Activated naive CD8-positive, alpha-beta T cell treated with anti-CD3 and anti-CD28 coated beads, Interleukin-2, amount 50 U/mL, for 24 hours (primary cell): ENCODE results near the gene RAD9A.

Experiments used
- ATAC-seq: fragments of 150-1000 bp; cut with Tn5 transposase; one replicate; pipeline ENCODE4 v1.10.0; 2021
- DNase-seq: peaks from one replicate; pipeline ENCODE4 v3.0.0; 2021
- H3K27ac Mint-ChIP-seq: one replicate; pipeline ENCODE4 v1.8.0; 2021; ENCODE audit warnings: mild to moderate bottlenecking, mixed read lengths
- H3K27me3 Mint-ChIP-seq: one replicate; pipeline ENCODE4 v1.8.0; 2021; ENCODE audit warnings: mixed read lengths
- H3K36me3 Mint-ChIP-seq: one replicate; pipeline ENCODE4 v1.8.0; 2021; ENCODE audit warnings: low read depth, mixed read lengths
- H3K4me1 Mint-ChIP-seq: one replicate; pipeline ENCODE4 v1.8.0; 2021; ENCODE audit warnings: mixed read lengths
- H3K4me3 Mint-ChIP-seq: one replicate; pipeline ENCODE4 v1.8.0; 2021; ENCODE audit warnings: mild to moderate bottlenecking, moderate library complexity, mixed read lengths
- H3K9me3 Mint-ChIP-seq: one replicate; pipeline ENCODE4 v1.8.0; 2021; ENCODE audit warnings: mixed read lengths

The RAD9A gene

DNA sequence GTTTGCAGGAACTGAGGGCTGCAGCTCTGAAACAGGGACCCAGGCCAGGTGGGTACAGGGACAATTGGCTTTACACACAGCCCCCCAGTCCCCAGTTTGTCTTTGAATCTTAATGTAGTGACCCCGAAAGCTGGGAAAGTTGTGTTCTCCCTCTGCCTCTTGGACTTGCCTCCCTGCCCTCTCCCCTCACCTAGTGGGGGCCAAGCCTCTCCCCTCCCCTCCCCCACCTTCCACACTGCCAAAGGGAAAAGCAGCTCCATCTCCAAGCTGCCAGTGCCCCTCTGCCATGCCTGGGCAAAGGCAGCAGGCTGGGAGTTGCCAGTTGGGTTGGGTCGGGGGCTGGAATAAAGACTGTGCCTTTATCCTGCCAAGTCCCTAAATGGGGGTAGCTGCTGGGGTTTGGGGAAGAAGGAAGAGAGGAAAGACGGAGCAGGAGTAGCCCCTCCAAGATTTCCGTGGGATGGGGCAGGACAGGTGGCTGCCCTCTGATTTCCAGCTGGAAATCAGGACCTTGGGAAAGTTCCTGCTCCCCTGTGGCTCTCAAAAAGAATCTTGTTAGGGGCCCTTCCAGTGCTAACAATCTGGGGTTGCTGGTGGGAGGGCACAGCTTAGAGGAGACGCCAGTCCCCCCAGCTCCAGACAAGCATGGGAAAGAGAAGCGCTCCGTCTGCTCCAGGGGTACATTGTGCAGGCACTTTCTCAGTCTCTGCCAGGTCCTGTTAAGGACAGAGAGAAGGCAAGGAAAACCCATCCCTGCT lies 15.5 kb upstream of the RAD9A start:
- no peaks in the 10 kb centered on the region for H3K9me3 Mint-ChIP-seq
- H3K4me1 Mint-ChIP-seq = peaks cover 38% of the 10 kb centered on the region
- H3K27ac Mint-ChIP-seq = no peak overlapping the region
- no peak overlapping the region for H3K4me3 Mint-ChIP-seq
- H3K27me3 Mint-ChIP-seq = peaks cover 18% of the 10 kb centered on the region
- DNase-seq (no peak), ATAC-seq (no peak)
- no peaks in the 10 kb centered on the region for H3K36me3 Mint-ChIP-seq

DNA sequence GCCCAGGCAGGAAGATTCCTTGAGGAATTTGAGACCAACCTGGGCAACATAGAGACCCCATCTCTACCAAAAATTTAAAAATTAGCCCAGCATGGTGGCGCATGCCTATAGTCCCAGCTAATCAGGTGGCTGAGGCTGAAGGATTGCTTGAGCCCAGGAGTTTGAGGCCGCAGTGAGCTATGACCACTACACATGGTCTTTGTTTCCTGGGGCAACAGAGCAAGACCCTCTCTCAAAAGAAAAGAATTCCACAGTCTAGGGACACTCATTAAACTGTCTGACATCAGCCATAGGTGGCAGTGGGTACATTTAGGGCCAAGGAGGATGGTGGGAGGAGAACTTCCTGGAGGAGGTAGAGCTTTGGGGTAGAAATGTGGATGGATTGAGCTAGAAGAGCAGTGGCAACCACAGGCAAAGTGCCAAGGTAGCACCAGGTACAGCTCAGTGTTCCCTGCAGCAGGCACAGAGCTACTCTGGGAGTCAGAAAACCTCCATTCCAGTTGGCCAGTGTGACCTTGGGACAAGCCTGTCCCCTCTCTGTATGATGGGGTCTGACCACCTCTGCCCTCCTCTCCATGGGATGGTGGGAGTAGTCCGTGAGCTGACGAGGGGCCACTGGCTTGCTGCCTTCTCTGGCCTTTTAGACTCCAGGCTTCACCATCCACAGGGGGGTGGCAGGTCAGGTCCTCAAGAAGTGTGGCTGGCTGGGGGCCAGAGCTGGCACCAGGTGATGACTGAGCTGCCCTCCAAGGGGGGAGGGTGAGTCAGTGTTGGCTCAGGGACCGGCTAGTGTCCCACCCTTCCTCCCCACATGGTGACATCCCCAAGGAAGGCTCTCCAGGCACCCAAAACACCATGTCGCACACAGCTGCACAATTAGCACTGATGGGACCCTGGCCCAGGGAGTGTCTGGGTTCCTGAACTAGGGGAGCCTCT lies 14.6 kb upstream of the RAD9A start:
- no peak for ATAC-seq
- Mint-ChIP-seq H3K9me3 (no peaks in the 10 kb centered on the region), H3K4me1 (peaks cover 36% of the 10 kb centered on the region), H3K27ac (no peak overlapping the region), H3K27me3 (peaks cover 11% of the 10 kb centered on the region), H3K4me3 (no peak overlapping the region), H3K36me3 (no peaks in the 10 kb centered on the region)
- DNase-seq = no peak

DNA sequence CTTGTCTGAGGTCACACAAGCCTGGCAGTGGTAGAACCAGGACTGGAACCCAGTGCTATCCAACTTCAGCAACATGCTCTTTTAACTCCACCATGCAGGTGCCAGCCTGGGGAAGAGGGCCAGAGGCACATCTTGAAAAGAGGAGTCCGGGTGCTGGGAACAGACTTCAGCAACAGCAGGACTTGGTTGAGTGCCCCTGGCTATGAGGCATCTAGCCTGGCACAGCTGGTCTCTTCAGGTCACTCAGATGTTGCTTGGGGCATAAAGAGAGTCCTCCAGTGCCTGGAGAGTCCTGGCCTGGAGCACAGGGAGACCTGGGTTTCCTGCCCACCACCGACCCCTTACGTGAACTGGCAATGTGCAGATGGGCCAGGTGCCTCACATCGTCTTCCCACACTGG lies 13.2 kb upstream of the RAD9A start:
- Mint-ChIP-seq H3K4me1 (peaks cover 36% of the 10 kb centered on the region), H3K36me3 (no peaks in the 10 kb centered on the region), H3K9me3 (no peaks in the 10 kb centered on the region), H3K4me3 (no peak overlapping the region), H3K27ac (peak overlapping the region; percentile 35), H3K27me3 (peaks cover 11% of the 10 kb centered on the region)
- no peak for ATAC-seq
- no peak for DNase-seq

DNA sequence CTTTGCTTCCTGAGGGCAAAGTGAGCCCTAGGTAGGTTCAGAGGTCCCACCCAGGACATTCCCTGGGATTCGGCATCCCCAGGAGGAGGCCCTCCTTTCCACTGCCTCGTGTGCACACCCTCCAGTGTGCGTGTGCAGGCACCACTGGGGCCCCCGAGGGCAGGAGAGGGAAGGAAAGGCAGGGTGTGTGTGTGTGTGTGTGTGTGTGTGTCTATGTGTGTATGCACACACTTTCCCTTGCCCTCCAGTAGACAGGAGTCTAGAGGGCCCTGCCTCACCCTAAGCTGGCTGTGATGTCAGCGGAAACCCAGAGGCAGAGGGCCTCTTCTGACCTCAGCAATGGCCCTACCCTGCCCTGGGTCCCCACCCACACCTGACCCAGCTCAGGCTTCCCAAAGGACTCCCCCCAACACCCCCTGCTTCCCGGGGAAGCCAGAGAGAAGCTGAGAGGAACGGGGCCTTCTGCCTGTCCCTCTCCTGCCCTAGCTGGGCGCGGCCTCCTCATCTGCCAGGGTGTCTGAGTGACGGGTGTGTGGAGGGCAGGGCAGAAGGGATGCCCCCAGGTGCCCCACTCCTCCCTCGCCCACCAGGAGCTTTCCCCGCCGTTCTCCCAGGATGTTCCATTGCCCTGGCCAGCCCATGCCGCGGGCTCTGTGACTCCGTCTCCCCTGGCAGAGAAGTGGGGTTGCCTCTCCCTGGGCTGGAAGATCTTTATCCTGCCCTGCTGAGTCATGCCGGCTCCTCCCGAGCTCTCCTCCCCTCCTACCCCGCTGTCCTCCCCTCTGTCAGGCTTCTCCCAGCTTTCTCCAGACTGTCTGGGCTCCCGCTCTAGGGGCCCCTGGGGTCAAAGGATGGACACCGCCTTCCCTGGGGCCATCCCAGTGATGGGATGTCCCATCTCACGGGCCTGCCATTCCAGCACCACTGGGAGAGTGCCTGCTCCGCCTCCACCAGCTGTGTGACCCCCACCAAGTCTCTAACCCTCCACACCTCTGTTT lies 12.4 kb upstream of the RAD9A start:
- H3K4me1 Mint-ChIP-seq = peaks cover 30% of the 10 kb centered on the region
- no peaks in the 10 kb centered on the region for H3K36me3 Mint-ChIP-seq
- no peak overlapping the region for H3K4me3 Mint-ChIP-seq
- H3K27me3 Mint-ChIP-seq = peaks cover 5% of the 10 kb centered on the region
- peak; percentile 59 for ATAC-seq
- DNase-seq = no peak
- H3K27ac Mint-ChIP-seq = no peak overlapping the region
- no peaks in the 10 kb centered on the region for H3K9me3 Mint-ChIP-seq

DNA sequence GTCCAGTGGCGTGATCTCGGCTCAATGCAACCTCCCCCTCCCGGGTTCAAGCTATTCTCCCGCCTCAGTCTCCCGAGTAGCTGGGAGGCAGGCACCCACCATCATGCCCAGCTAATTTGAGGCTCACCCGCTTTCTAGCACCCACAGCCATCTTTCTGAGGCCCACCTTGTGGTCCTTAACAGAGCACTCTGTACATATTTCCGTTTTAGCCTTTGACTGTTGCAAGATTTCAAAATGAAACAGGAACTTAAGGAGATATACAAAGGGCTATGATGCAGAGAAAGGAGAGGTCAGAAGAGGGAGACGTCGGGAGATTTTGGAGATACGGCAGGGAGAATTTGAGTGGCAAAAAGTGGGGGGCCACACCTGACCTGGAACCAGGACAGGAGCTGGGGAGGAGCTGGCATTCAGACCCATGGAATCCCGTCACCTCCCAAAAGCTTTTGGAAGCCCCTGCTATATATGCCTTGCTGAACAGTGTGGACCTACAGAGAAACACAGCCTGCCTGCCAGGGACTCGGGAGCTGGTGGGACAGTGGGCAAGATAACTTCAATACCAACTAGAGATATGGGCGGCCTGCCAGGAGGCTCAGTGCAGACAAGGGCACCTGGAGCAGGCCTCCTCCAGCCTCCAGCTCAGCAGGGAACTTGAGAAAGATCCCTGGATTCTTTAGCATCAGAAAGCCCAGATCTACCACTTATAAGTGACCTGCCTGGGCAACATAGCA lies 10.4 kb upstream of the RAD9A start:
- no peak for ATAC-seq
- Mint-ChIP-seq H3K27me3 (peaks cover 2% of the 10 kb centered on the region), H3K9me3 (no peaks in the 10 kb centered on the region), H3K36me3 (no peaks in the 10 kb centered on the region), H3K27ac (peak overlapping the region; percentile 73), H3K4me1 (peaks cover 29% of the 10 kb centered on the region), H3K4me3 (peak overlapping the region; percentile 27)
- no peak for DNase-seq

DNA sequence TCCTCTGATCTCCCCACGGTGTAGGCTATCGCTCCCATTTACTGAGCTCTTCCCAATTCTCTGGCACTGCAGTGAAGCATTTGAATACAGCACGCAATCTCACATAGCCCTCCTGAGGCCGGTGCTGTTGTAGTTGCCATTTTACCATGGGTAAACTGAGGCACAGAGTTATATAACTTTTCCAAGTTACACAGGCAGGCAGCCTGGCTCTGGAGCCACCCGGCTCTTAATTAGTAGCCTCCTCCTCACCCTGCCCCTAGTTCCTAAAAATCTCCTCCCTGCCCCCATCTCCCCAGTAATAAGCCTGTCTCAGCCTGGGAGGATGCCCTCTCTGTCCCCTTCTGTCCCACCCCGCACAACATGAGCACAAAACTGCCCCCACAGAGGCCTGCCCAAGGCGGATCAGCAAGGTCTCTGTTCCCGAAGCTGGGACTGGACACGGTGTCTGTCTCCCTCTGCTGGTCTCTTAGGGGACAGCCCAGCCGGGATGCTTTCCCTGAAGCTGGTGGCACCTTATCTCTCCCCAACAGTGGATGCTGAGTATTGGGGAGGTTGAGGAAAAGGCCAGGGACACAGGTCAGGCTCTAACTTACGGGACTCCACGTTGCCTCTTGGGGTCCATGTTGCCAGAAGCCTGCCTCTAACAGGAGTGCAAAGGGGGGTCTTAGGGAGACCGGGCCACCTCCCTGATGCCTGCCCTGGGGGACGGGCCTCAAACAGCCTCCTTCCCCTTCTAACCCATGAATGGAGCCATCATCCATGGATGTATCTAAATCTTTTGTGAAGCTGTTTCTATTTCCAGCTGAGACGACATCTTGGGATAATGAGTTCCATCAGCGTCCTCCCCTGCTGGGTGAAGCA lies 9.3 kb upstream of the RAD9A start:
- peaks cover 2% of the 10 kb centered on the region for H3K27me3 Mint-ChIP-seq
- no peaks in the 10 kb centered on the region for H3K9me3 Mint-ChIP-seq
- ATAC-seq (peak; percentile 88), DNase-seq (peak; percentile 87)
- no peak overlapping the region for H3K4me3 Mint-ChIP-seq
- H3K36me3 Mint-ChIP-seq = no peaks in the 10 kb centered on the region
- H3K27ac Mint-ChIP-seq = peak overlapping the region; percentile 46
- H3K4me1 Mint-ChIP-seq = peaks cover 29% of the 10 kb centered on the region

DNA sequence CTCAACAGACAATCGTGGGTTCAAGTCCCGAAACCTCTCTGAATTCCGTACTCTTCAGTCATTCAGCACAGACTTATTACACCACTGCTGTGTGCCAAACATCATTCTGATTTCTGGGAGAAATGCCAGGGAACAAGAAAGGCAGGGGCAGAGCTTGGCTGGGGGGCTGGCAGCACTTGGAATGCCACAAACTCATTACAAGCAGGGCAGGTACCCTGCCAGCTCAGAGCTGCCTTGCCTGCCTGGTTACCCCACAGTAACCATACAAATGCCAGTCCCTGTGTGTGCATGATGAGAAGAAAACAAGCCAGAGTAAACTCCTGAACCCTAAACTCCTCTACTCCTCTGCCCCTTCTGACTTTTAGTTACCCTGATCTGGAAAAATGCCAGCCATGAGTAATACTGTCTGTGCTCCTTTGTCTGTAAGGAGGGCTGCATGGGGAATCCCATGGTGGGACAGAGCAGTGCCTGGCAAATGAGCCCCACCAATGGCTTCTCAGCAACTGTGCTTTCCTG lies 6.9 kb upstream of the RAD9A start:
- Mint-ChIP-seq H3K9me3 (no peaks in the 10 kb centered on the region), H3K36me3 (no peaks in the 10 kb centered on the region), H3K4me3 (no peak overlapping the region), H3K27ac (no peak overlapping the region), H3K4me1 (peaks cover 28% of the 10 kb centered on the region), H3K27me3 (peaks cover 2% of the 10 kb centered on the region)
- ATAC-seq = peak; percentile 38
- no peak for DNase-seq

DNA sequence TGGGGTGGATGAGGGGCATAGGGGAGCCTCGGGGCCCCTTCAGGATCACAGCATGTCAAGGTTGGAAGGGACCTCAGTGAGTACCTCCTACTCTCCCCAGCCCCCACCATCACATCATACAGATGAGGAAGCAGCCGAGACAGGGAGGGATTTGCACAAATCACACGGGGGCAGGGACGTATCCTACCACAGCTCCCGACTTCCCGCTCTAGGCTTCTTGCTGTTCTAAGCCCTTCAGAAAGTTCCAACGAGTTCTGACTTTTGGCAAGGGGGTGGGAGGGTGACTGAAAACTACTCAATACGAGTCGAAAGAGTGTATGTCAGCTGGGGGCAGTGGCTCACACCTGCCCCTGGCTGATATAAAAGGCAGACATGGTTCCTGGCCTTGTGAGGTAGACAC lies 4.7 kb upstream of the RAD9A start:
- Mint-ChIP-seq H3K4me1 (peaks cover 25% of the 10 kb centered on the region), H3K36me3 (no peaks in the 10 kb centered on the region), H3K4me3 (no peak overlapping the region), H3K27me3 (peaks cover 2% of the 10 kb centered on the region), H3K9me3 (no peaks in the 10 kb centered on the region), H3K27ac (no peak overlapping the region)
- no peak for ATAC-seq
- DNase-seq = no peak

DNA sequence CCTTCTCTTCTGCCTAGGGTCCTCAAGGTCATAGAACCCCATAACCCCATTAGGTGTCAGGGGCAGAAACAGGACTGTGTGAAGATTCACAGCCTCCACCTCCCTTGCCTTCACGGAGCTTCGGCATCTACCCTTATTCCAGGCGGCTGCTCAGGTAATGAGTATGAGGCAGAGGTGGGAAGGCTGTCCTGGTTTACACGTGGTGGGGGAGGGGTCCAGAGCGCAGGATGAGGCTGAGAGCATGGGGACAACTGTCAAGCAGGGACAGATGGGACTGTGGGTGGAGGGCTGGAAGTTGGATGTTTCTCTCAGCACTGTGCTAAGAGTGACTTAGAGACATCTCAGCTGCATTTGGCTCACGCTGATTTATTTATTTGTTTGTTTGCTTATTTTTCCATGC lies 4.3 kb upstream of the RAD9A start:
- Mint-ChIP-seq H3K36me3 (no peaks in the 10 kb centered on the region), H3K9me3 (no peaks in the 10 kb centered on the region), H3K27me3 (peaks cover under 1% of the 10 kb centered on the region), H3K4me3 (no peak overlapping the region), H3K27ac (no peak overlapping the region), H3K4me1 (peaks cover 27% of the 10 kb centered on the region)
- ATAC-seq (no peak), DNase-seq (no peak)

DNA sequence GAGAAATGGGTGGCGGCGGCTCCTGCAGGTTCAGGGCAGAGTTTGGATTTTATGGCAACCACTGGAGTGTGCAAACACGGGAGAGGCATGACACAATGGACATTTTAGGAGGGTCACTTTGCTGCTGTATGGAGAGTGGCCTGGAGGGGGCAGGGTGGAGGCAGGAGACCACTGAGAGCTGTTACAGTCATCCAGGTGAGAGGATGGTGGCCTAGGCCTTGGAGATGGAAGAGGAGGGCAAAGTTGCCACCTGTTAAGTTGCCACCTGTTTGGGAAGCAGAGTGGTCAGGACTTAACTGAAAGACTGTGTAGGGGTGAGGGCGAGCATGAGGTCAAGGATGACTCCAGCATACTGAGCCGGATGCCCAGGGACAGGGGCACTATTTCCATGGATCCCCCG lies 2.3 kb upstream of the RAD9A start:
- H3K4me3 Mint-ChIP-seq = peak overlapping the region; percentile 51
- ATAC-seq (peak; percentile 56), DNase-seq (peak; percentile 72)
- H3K4me1 Mint-ChIP-seq = peaks cover 40% of the 10 kb centered on the region
- H3K27ac Mint-ChIP-seq = peak overlapping the region; percentile 59
- H3K27me3 Mint-ChIP-seq = no peaks in the 10 kb centered on the region
- peaks cover 5% of the 10 kb centered on the region for H3K36me3 Mint-ChIP-seq
- H3K9me3 Mint-ChIP-seq = no peaks in the 10 kb centered on the region

DNA sequence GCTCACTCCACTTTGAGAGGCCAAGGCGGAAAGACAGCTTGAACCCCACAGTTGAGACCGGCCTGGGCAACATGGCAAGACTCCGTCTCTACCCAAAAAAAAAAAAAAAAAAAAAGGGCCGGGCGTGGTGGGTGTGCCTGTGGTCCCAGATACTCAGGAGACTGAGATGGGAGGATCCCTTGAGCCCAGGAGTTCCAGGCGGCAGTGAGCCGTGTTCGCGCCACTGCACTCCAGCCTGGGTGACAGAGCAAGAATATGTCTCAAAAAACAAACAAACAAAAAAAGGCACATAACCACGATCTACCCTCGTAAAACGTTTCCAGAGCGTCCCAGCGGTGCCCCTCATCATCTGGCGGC lies 861 bp upstream of the RAD9A start:
- no peaks in the 10 kb centered on the region for H3K27me3 Mint-ChIP-seq
- DNase-seq (no peak), ATAC-seq (no peak)
- peaks cover 35% of the 10 kb centered on the region for H3K4me1 Mint-ChIP-seq
- peak overlapping the region; percentile 92 for H3K4me3 Mint-ChIP-seq
- peak overlapping the region; percentile 81 for H3K27ac Mint-ChIP-seq
- H3K36me3 Mint-ChIP-seq = peaks cover 5% of the 10 kb centered on the region
- H3K9me3 Mint-ChIP-seq = no peaks in the 10 kb centered on the region

DNA sequence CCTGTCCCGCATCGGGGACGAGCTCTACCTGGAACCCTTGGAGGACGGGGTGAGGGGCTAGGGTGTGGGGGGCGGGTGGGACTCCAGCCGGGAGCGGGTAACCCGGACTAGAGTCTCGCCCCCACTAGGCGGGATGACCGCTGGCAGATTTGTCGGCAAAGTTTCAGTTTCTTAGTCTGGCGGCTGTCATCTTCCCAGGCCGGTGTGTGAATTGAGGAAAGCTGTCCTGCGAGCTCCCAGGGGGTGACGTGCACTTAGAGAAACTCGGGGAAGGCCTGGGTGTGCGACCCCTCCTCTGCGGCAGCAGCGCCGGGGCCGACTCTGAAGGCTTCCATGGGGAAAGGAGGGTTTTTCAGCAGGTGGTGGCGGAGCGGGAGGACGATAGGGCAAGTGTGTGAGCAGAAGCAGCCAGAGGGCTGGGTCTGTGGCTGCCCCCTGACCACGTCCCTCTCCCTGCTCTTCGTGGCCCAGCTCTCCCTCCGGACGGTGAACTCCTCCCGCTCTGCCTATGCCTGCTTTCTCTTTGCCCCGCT lies 463 bp downstream of the RAD9A start:
- no peaks in the 10 kb centered on the region for H3K9me3 Mint-ChIP-seq
- ATAC-seq = no peak
- peaks cover 40% of the 10 kb centered on the region for H3K4me1 Mint-ChIP-seq
- peaks cover 11% of the 10 kb centered on the region for H3K36me3 Mint-ChIP-seq
- peak overlapping the region; percentile 73 for H3K27ac Mint-ChIP-seq
- peak overlapping the region; percentile 92 for H3K4me3 Mint-ChIP-seq
- H3K27me3 Mint-ChIP-seq = no peaks in the 10 kb centered on the region
- no peak for DNase-seq

DNA sequence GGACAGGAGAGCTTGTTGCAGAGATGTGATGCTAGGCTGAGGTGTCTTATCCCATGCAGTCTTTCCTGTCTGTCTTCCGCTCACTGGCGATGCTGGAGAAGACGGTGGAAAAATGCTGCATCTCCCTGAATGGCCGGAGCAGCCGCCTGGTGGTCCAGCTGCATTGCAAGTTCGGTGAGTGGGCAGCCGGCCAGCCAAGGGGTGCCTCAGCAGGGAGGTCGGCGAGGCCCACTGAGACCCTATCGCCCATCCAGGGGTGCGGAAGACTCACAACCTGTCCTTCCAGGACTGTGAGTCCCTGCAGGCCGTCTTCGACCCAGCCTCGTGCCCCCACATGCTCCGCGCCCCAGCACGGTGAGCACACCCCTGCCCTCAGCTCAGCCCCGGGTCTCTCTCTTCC lies 1.7 kb downstream of the RAD9A start:
- no peak overlapping the region for H3K27ac Mint-ChIP-seq
- no peaks in the 10 kb centered on the region for H3K9me3 Mint-ChIP-seq
- peaks cover 48% of the 10 kb centered on the region for H3K4me1 Mint-ChIP-seq
- H3K4me3 Mint-ChIP-seq = peak overlapping the region; percentile 92
- ATAC-seq = no peak
- no peaks in the 10 kb centered on the region for H3K27me3 Mint-ChIP-seq
- DNase-seq = no peak
- peaks cover 20% of the 10 kb centered on the region for H3K36me3 Mint-ChIP-seq
